GM19193 (cell line): ENCODE measurements around the gene MAGI2.

Experiments used
- POLR2A ChIP-seq: IDR thresholded peaks from 4 replicates; pipeline ENCODE4 v1.6.1; 2011; ENCODE audit not compliant: insufficient read depth, insufficient read length; ENCODE audit errors: extremely low read depth

Gene MAGI2

GRCh38 chr7:78074713-78075112 is 1378.8 kb downstream of the MAGI2 start:
- no peak for TF ChIP-seq POLR2A

- no peak for TF ChIP-seq POLR2A
Measured at GRCh38 chr7:78073609-78074382, 1379.7 kb downstream of the MAGI2 start.

DNA sequence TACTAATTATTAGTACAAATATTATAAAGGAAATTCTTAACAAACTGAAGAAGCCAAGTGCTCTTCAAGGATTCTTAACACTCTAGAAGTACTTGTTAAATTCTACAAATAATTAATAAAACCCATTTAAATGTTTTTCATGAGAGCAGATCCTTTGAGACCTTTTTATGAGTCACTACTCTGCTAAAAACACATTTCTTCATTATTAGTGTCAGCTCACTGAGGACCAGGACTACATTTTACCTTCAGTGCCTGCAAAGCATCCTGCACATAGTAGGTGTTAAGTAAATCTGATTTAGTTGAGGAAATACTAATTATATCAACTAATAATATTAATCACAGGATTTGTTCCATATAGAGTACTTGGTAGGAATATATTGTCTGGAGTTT is 1381.3 kb downstream of the MAGI2 start:
- TF ChIP-seq POLR2A, result no peak

DNA sequence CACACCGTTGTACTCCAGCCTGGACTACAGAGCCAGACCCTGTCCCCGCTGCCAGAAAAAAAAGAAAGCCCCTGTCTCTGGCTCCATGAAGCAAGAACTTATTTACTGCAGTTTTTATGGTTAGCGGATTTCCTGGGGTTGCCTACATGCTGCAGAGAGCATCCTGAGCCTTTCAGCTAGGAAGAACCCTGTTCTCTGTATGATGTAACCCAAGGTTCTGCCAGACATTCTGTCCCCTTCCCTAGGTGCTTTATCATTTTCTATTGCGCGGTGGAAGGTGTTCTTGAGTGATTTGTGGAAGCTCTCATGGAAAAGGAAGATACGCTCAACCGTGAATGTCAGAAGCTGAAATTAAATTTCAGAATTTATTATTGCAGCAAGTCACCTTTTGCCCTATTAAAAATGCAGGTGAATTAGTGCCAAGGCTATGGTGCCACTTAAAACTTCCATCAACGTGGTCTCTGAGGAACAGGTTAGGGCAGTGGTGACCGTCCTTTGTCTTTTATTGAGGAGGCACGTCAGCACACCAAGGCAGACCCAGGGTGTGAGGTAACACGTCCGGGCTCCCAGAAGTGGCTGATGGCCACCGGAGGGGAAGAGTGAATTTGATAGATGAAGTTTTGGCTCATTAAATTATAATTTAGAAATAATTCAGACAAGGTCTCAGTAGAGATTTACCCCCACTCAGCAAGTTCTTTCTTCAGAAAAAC is 1381.8 kb downstream of the MAGI2 start:
- TF ChIP-seq POLR2A, result no peak

- no peak for TF ChIP-seq POLR2A
Measured at GRCh38 chr7:78066599-78066998, 1386.9 kb downstream of the MAGI2 start.

DNA sequence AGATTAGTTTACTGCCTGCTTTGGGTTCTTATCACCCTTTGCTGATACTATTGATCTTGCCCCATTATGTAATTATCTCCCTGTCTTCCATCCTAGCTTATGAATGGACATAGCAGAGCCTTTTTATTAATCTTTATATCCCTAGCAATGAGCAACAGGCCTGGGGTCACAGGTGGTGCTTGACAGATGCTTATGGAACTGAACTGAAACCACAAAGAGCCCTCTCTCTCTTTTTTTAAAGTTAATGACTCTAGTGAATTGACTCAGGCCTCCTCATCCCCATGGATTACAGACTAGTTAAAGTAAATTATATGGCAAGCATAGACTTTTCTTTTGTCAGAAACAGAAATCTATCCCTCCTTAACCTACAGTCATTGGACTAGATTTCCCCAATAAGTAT is 1389.7 kb downstream of the MAGI2 start:
- no peak for TF ChIP-seq POLR2A

GRCh38 chr7:78062214-78062613 is 1391.3 kb downstream of the MAGI2 start:
- no peak for TF ChIP-seq POLR2A

DNA sequence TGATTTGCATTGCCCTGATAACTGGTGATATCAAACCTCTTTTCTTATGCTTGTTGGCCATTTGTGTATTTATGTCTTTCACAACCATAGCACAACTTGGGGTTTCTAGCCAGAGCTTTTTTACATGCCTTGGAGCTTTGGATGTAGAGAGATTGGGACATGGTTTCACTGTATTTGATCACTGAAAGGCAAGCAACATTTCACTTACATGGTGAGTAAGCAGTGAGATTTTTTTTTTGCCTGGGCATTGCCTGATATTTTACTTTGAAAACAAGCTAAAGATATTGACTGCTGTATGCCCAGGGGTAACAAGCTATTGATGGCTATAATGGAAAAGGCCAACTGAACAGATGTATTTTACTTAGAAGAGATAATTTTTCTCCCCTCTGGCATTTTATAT is 1395.9 kb downstream of the MAGI2 start:
- TF ChIP-seq POLR2A, result no peak

- TF ChIP-seq POLR2A, result no peak
Measured at GRCh38 chr7:78055599-78055998, 1397.9 kb downstream of the MAGI2 start.

GRCh38 chr7:78055001-78055573 is 1398.4 kb downstream of the MAGI2 start:
- TF ChIP-seq POLR2A, result no peak

DNA sequence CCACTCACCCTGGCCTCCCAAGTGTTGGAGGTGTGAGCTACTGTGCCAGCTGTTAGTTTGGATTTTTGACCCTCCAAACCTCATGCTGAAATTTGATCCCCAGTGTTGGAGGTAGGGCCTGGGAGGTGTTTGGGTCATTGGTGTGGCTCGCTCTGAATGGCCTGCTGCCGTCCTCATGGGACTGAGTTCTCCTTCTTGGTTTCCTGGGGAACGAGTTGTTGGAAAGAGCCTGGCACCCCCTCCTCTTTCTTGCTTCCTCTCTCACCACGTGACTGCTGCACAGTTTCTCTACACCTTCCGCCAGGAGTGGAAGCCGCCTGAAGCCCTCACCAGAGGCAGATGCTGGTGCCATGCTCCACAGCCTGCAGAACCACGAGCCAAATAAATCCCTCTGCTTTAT is 1401.4 kb downstream of the MAGI2 start:
- TF ChIP-seq POLR2A, result no peak

- TF ChIP-seq POLR2A, result no peak
Measured at GRCh38 chr7:78047800-78048199, 1405.7 kb downstream of the MAGI2 start.

DNA sequence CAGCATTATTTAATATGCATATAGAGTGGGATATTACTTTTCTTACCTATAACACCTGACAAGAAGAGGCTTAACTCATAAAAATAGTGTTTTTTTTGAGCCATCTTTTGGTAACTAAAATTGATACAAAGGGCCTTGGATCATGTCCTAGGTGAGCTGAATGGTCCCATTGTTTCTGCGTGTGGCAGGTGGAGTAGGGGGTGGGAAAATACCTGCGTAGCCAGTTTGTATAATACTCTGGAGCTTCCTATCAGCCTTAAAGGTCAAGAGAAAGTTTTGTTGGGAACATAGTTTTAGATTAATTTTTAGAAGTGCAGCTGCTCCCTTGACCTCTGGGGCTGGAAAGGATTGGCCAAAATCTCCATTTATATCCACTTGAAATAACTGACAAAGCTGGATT is 1410.3 kb downstream of the MAGI2 start:
- TF ChIP-seq POLR2A, result no peak

- no peak for TF ChIP-seq POLR2A
Measured at GRCh38 chr7:78041423-78041822, 1412.0 kb downstream of the MAGI2 start.

DNA sequence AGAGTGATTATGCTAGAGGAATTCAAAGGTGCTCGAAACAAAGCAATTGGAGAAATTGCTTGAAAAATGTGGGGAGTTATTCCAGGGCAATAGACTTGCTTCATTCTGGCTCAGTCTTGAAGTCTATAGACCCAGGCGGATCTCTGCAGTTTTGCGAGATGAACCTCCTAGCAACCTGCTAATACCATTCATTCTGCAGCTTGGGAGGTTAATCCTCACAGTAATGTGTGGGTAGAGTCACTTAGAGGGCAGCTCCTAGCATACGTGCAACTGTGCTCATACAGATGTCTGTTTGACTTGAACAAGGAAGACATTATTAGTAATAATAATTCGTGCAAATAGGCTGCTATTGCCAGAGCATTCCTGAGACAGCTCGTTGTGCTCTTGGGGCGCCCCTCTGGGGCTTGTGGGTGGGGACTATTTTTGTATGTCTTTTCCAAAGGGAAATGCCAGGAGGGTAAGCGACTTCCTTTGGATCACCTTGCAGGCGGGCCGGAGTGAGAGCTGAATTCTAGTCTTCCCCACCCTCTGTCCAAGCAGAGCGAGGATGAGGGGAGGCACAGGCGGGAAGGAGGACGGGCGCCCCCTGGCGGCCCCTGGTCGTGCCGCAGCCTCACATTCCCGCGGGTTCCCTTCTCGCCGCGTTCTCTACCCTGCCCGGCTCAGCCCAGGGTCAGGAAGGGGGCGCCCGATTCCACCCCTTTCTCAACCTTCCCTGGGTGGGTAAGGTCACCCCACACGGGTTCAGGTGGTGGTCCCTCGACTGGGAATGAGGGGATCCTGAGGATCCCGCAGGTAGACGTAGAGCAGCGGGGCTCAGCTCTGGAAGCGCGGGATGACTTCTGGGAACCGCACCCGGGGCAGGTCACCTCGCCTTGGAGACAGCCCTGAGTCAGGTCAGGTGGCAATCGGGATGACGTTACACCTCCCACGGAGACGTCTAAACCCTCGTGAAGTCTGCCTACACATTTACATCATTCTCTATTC is 1413.4 kb downstream of the MAGI2 start:
- TF ChIP-seq POLR2A, result no peak
